ENCODE data around the gene ADGRF3. TPM values are rescaled to one million over a fixed set of nuclear protein-coding genes. Genes with fewer than 3 reads are reported as not detected.

Gene ADGRF3
- total and polyA plus RNA-seq, 2 of the 13 experiments (the other 11 are each of a cell fraction or from before 2014, with no cell fraction given): 0.40 to 1.5 TPM

GRCh38 chr2:26274058-26274613, 72.5 kb downstream of the ADGRF3 start (continued):
- TF ChIP-seq KLF16 (CRISPR knock-in tag; IDR thresholded peaks at IDR 0.05): peak in 1 of 2 experiments; percentile 37; a peak in 1 of 4 replicates
- TF ChIP-seq ZNF318 (CRISPR knock-in tag; IDR thresholded peaks at IDR 0.05): no peak
- no peak for TF ChIP-seq MEF2D (CRISPR knock-in tag; IDR thresholded peaks at IDR 0.05)
- no peak for TF ChIP-seq ZNF296 (CRISPR knock-in tag; conservative IDR thresholded peaks at IDR 0.05)
- no peak for TF ChIP-seq GABPB1 (CRISPR knock-in tag; IDR thresholded peaks at IDR 0.05)
- TF ChIP-seq HMG20A (CRISPR knock-in tag; IDR thresholded peaks at IDR 0.05; ENCODE audit: borderline replicate concordance): peak; percentile 74
- no peak for TF ChIP-seq GZF1 (CRISPR knock-in tag; IDR thresholded peaks at IDR 0.05)
- TF ChIP-seq FOSL2 (CRISPR knock-in tag; IDR thresholded peaks at IDR 0.05): peak; percentile 70
- no peak for TF ChIP-seq ZNF883 (CRISPR knock-in tag; IDR thresholded peaks at IDR 0.05; ENCODE audit: not compliant biosample characterization)
- TF ChIP-seq ZBED4 (CRISPR knock-in tag; IDR thresholded peaks at IDR 0.05; ENCODE audit: borderline replicate concordance): no peak
- no peak for TF ChIP-seq MTF1 (CRISPR knock-in tag; IDR thresholded peaks at IDR 0.05)
- TF ChIP-seq ZFX (CRISPR knock-in tag; IDR thresholded peaks at IDR 0.05; ENCODE audit: low read depth): 0 out of 2 replicates have a peak, but pooled peaks have one; percentile 30
- TF ChIP-seq CREM (IDR thresholded peaks at IDR 0.05): peak; percentile 47; the same call in 1 of the 2 replicates
- TF ChIP-seq CREM (CRISPR knock-in tag; IDR thresholded peaks at IDR 0.05): no peak
- peak; percentile 75 for TF ChIP-seq FOXA3 (CRISPR knock-in tag; IDR thresholded peaks at IDR 0.05)
- TF ChIP-seq NFIC (IDR thresholded peaks at IDR 0.05; ENCODE audit: low read length): peak; percentile 92
- peak in 1 of 2 experiments; percentile 20; a peak in 1 of 4 replicates for TF ChIP-seq ATF4 (CRISPR knock-in tag; IDR thresholded peaks at IDR 0.05)
